Hematopoietic multipotent progenitor cell treated with erythropoietin and hydrocortisone succinate and interleukin-3 and kit ligand, for 17 days (in vitro differentiated cells): ENCODE results near the gene STRIP1.
A peak's percentile ranks its signal among the peaks of the same experiment; 100 is the strongest.

Source experiments
- DNase-seq: peaks from one replicate; pipeline ENCODE4 v3.0.0-alpha.2; 2015; ENCODE audit warnings: low spot score

The STRIP1 gene

GRCh38 chr1:110049801-110050601 lies 15.6 kb downstream of the STRIP1 start:
- DNase-seq, result no peak

GRCh38 chr1:110050602-110051261 lies 16.3 kb downstream of the STRIP1 start:
- no peak for DNase-seq

- no peak for DNase-seq
Observed at GRCh38 chr1:110051262-110051648, 16.8 kb downstream of the STRIP1 start.

GRCh38 chr1:110053552-110054428 lies 19.4 kb downstream of the STRIP1 start:
- peak; percentile 77 for DNase-seq

- DNase-seq, result no peak
Observed at GRCh38 chr1:110055493-110056284, 21.3 kb downstream of the STRIP1 start.

GRCh38 chr1:110056285-110056683 lies 21.9 kb downstream of the STRIP1 start:
- no peak for DNase-seq

GRCh38 chr1:110056776-110057175 lies 22.4 kb downstream of the STRIP1 start:
- no peak for DNase-seq

GRCh38 chr1:110057963-110058518 lies 23.6 kb downstream of the STRIP1 start:
- DNase-seq, result no peak

GRCh38 chr1:110058591-110058990 lies 24.2 kb downstream of the STRIP1 start:
- DNase-seq, result no peak

GRCh38 chr1:110059133-110059863 lies 24.9 kb downstream of the STRIP1 start:
- no peak for DNase-seq

GRCh38 chr1:110060034-110060661 lies 25.7 kb downstream of the STRIP1 start:
- DNase-seq, result peak; percentile 86

- no peak for DNase-seq
Observed at GRCh38 chr1:110060662-110061060, 26.2 kb downstream of the STRIP1 start.

GRCh38 chr1:110061341-110061740 lies 26.9 kb downstream of the STRIP1 start:
- no peak for DNase-seq

GRCh38 chr1:110062612-110063011 lies 28.2 kb downstream of the STRIP1 start:
- DNase-seq, result no peak

- no peak for DNase-seq
Observed at GRCh38 chr1:110063781-110064180, 29.4 kb downstream of the STRIP1 start.

- no peak for DNase-seq
Observed at GRCh38 chr1:110064576-110065337, 30.3 kb downstream of the STRIP1 start.

GRCh38 chr1:110065841-110066240 lies 31.4 kb downstream of the STRIP1 start:
- DNase-seq, result no peak

GRCh38 chr1:110067479-110067892 lies 33.1 kb downstream of the STRIP1 start:
- no peak for DNase-seq

- DNase-seq, result no peak
Observed at GRCh38 chr1:110067893-110068645, 33.6 kb downstream of the STRIP1 start.
